AML-193 (cell line): ENCODE data around the gene TMC6.
"Not testable (repeated sequence)": the region's sequence is repeated elsewhere in the genome, so short reads cannot be mapped to it uniquely, and the experiment has no call there.

Source experiments
- DNase-seq, 2 experiments: peaks; one replicate each; lab custom pipeline; 2025; lab: John Stamatoyannopoulos, UW

Gene TMC6

GRCh38 chr17:78111016-78111726 is 17.4 kb downstream of the TMC6 start:
- DNase-seq, result no peak

- DNase-seq, result no peak
Observed at GRCh38 chr17:78110363-78111015, 18.1 kb downstream of the TMC6 start.

DNA sequence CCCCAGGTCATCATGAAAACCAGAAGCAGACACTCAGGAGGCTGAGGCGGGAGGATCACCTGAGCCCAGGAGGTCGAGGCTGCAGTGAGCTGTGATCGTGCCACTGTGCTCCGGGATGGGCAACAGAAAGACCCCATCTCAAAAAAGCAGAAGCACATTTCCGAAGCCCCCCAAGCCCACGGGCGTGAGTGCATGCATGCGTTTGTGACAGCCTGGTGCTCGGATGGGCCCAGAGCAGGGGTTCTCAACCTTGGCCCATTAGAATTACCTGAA is 19.1 kb downstream of the TMC6 start:
- DNase-seq, result no peak

DNA sequence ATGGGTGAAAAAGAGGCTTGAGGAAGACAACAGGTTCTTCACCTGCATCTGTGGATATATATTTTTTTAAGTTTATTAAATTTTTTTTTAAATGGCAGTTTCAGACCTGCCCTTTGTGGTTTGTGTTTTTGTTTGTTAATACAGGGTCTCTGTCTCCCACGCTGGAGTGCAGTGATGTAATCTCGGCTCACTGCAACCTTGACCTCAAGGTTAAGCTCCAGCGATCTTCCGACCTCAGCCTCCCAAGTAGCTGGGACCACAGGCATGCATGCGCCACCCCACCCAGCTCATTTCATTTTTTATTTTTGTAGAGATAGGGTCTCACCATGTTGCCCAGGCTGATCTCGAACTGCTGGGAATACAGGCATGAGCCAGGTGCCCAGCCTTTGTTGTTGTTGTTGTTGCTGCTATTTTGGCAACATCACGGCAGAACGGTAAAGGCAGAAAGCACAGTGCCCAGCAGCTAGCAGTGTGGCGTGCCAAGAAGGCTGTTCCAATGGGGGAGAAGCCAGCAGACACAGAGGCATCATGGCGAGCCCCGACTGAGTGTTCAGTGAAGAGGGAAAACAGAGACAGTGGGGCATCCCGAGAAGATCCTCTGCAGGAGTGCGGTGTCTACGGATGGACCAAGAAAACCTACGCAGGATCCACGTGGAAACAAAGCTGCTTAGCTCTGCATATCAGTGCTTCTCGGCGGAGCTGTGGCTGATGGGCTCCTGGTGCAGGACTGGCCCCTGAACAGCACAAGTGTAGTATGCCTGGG is 19.6 kb downstream of the TMC6 start:
- no peak for DNase-seq

- DNase-seq, result no peak
Observed at GRCh38 chr17:78107976-78108725, 20.4 kb downstream of the TMC6 start.

GRCh38 chr17:78107457-78107856 is 21.1 kb downstream of the TMC6 start:
- no peak for DNase-seq

GRCh38 chr17:78106211-78106610 is 22.3 kb downstream of the TMC6 start:
- DNase-seq, result no peak

- no peak for DNase-seq
Observed at GRCh38 chr17:78105551-78105950, 23.0 kb downstream of the TMC6 start.

DNA sequence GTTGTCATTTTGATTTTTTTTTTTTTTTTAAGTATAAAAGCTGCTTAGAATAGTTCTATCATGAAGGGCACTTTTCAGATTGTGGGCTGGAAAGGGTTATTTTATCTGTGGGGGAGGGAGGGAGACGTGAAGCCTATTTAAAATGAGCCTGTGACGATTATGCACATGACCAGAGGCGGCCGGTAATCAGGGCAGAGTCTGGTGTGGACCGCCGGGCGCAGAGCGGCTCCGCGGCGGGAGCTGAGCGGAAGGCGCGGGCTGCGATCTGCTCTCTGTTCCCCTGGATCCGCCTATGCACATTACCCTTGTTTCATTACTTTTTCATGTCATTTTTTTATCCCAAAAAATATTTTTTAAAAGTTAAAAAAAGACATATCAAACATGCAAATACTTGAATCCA is 23.5 kb downstream of the TMC6 start:
- DNase-seq, result no peak

GRCh38 chr17:78104540-78104941 is 24.0 kb downstream of the TMC6 start:
- no peak for DNase-seq

- DNase-seq, result no peak
Observed at GRCh38 chr17:78103311-78103710, 25.2 kb downstream of the TMC6 start.

DNA sequence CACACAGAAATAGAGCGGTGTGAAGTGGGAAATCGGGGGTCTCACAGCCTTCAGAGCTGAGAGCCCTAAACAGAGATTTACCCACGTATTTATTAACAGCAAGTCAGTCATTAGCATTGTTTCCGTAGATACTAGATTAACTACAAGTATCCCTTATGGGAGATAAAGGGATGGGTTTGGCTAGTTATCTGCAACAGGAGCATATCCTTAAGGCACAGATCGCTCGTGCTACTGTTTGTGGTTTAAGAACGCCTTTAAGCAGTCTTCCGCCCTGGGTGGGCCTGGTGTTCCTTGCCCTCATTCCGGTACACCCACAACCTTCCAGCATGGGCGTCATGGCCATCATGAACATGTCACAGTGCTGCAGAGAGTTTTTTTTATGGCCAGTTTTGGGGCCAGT is 27.0 kb downstream of the TMC6 start:
- no peak for DNase-seq

DNA sequence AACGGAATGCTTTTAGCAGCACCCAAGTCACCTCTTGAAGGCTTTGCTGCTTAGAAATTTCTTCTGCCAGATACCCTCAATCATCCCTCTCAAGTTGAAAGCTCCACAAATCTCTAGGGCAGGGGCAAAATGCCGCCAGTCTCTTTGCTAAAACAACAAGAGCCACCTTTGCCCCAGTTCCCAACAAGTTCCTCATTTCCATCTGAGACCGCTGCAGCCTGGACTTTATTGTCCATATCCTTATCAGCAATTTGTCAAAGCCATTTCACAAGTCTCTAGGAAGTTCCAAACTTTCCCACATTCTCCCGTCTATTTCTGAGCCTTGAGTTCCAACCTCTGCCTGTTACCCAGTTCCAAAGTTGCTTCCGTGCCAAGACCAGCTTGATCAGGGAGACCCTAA is 27.4 kb downstream of the TMC6 start:
- DNase-seq, result no peak

- no peak for DNase-seq
Observed at GRCh38 chr17:78096093-78096492, 32.5 kb downstream of the TMC6 start.

- no peak for DNase-seq
Observed at GRCh38 chr17:78095035-78095434, 33.5 kb downstream of the TMC6 start.

GRCh38 chr17:78092794-78093324 is 35.7 kb downstream of the TMC6 start:
- no peak for DNase-seq

GRCh38 chr17:78089576-78090281 is 38.8 kb downstream of the TMC6 start:
- peak in 1 of 2 experiments; percentile 37 for DNase-seq

DNA sequence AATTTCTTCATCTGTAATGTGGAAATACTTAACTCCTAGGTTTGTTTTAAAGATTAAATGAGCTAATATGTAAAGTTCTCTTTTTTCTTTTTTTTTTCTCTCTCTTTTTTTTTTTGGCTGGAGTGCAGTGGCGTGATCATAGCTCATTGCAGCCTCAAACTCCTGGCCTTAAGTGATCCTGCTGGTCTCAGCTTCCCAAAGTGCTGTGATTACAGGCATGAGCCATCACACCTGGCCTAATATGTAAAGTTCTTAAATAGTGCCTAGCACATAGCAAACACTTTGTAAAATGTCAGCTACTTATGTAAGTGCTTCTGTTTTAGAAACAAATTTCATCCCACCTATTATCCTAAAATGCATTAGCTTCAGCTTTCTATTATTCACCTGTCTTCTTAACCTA is 40.0 kb downstream of the TMC6 start:
- no peak for DNase-seq

- no peak for DNase-seq
Observed at GRCh38 chr17:78086740-78087139, 41.8 kb downstream of the TMC6 start.

DNA sequence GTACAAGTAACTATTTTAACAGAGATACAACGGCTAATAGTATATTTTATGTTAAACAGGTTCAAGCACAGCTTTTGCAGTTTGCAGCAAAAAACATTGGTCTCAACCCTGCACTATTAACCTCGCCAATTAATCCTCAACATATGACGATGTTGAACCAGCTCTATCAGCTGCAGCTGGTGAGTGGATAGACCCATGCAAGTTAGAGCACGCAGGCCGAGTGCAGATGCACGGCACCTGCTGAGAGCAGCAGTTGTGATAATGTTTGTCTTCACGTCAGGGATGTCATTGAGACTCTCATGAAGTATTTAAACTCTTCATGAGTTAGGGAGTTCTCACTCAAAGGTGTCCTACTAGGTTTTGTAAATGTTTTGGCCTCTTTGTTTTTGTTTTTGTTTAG is 45.6 kb downstream of the TMC6 start:
- DNase-seq, result no peak

GRCh38 chr17:78082355-78082872 is 46.1 kb downstream of the TMC6 start:
- DNase-seq, result not testable (repeated sequence)

DNA sequence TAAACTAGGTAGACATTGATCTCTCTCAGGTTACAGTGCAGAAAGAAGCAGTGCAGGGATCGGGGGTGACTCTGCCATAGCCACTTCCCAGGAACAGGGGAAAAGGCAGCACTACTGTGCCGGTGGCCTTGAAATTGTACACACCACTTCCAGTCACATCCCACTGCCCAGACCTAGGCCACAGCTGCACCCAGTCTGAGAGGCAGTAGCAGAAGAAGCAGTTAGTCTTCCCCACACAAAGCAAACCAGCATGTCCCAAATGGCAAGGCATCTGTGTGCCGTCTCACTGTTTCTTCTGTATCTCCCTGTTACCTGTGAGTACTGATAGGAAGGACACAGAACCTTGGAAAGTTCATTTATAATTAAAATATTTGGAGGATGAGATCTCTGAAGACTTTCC is 47.0 kb downstream of the TMC6 start:
- no peak for DNase-seq
